Upper lobe of left lung (tissue), 4 donors: Measurements from ENCODE around the gene PSORS1C1.

Source experiments
- POLR2A ChIP-seq, 4 donors: fragments of 450-650 bp; IDR thresholded peaks; one replicate each; pipeline ENCODE4 v1.5.1; 2016 to 2017; ENCODE audit warnings: antibody characterized with exemption in 4 of 4, mild to moderate bottlenecking in 2 of 4
- POLR2AphosphoS5 ChIP-seq, 2 donors: sonication (generic); formaldehyde crosslinking; IDR thresholded peaks; one replicate each; pipeline ENCODE4 v1.5.1; 2017; ENCODE audit warnings: antibody characterized with exemption in 2 of 2
- TF ChIP-seq, protein P1 (sequence below), 6 experiments: fragments of 450-650 bp in 4 of 6; fragments of 200-600 bp in 2 of 6; sonication (generic) in 2 of 6; IDR thresholded peaks; one replicate each; pipeline ENCODE4 v1.5.1; 2016 to 2019; ENCODE audit warnings: antibody characterized with exemption in 6 of 6

DNA sequence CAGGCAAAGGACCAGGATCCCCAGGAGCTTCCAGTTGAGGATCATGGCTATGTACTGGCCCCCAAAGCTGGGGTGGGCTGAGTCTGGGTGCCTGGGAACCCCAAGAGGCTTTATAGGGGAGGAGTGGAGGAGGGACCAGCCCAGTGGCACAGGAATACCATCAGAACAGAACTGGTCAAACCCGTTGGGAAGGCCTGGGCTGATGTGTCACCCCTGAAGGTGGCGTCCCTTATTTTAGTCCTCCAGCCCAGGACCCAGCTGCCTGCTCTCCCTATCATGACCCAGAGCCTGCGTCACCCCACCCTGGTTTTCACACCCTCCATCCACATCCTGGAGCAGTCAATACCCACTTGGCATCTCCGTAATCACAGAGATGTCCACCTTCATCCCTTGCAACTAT, 24.4 kb downstream of the PSORS1C1 start, which contains the start of gene PSORS1C2:
- TF ChIP-seq, protein P1, sequence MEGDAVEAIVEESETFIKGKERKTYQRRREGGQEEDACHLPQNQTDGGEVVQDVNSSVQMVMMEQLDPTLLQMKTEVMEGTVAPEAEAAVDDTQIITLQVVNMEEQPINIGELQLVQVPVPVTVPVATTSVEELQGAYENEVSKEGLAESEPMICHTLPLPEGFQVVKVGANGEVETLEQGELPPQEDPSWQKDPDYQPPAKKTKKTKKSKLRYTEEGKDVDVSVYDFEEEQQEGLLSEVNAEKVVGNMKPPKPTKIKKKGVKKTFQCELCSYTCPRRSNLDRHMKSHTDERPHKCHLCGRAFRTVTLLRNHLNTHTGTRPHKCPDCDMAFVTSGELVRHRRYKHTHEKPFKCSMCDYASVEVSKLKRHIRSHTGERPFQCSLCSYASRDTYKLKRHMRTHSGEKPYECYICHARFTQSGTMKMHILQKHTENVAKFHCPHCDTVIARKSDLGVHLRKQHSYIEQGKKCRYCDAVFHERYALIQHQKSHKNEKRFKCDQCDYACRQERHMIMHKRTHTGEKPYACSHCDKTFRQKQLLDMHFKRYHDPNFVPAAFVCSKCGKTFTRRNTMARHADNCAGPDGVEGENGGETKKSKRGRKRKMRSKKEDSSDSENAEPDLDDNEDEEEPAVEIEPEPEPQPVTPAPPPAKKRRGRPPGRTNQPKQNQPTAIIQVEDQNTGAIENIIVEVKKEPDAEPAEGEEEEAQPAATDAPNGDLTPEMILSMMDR (IDR thresholded peaks at IDR 0.05), result no peak
- TF ChIP-seq POLR2AphosphoS5 (IDR thresholded peaks at IDR 0.05) (no peak), POLR2A (IDR thresholded peaks at IDR 0.05) (no peak)
